OCI-LY7 (cell line): Measurements from ENCODE around the gene LYPD5. TPM values are rescaled to one million over a fixed set of nuclear protein-coding genes. Genes with fewer than 3 reads are reported as not detected.
A peak's percentile ranks its signal among the peaks of the same experiment; 100 is the strongest.

Source experiments
- BruUV-seq: library from RNA; stranded (reverse); fragments of 400-500 nt; replicated peaks from 2 replicates; lab custom pipeline; 2021; lab: Mats Ljungman, UMichigan
- CTCF ChIA-PET: fragments of 300-600 bp; sonication (Branson Sonifier 250); formaldehyde crosslinking; loops from one replicate; lab custom pipeline; 2022; ENCODE audit warnings: antibody characterized with exemption; ENCODE audit not compliant: unreplicated experiment; lab: Charles Lee
- POLR2A ChIA-PET: fragments of 300-600 bp; sonication (Branson Sonifier 250); formaldehyde crosslinking; loops from one replicate; lab custom pipeline; 2022; ENCODE audit warnings: antibody characterized with exemption; lab: Charles Lee
- DNase-seq: peaks from one replicate; pipeline ENCODE4 v3.0.0-alpha.2; 2015; ENCODE audit warnings: low spot score
- H2AFZ ChIP-seq: fragments of 200-600 bp; sonication (generic), shearing (Covaris generic); 2 replicates; pipeline ENCODE4 v1.6.1; 2014; ENCODE audit warnings: mild to moderate bottlenecking, antibody characterized with exemption, low read length, moderate library complexity
- H3K27ac ChIP-seq: fragments of 200-600 bp; sonication (generic); 2 replicates; pipeline ENCODE4 v1.5.1; 2014; ENCODE audit warnings: mixed run types, low read depth, mild to moderate bottlenecking, moderate library complexity, low read length, inconsistent platforms; ENCODE audit not compliant: poor library complexity, severe bottlenecking
- H3K36me3 ChIP-seq: fragments of 200-600 bp; sonication (generic); 2 replicates; pipeline ENCODE4 v1.6.1; 2014; ENCODE audit warnings: mild to moderate bottlenecking, antibody characterized with exemption, low read length, moderate library complexity, mixed read lengths; ENCODE audit not compliant: insufficient read depth
- H3K4me1 ChIP-seq: fragments of 200-600 bp; sonication (generic); 2 replicates; pipeline ENCODE4 v1.5.1; 2014; ENCODE audit warnings: mild to moderate bottlenecking, low read length; ENCODE audit not compliant: insufficient read depth, poor library complexity, severe bottlenecking
- H3K4me2 ChIP-seq: fragments of 200-600 bp; sonication (generic); 2 replicates; pipeline ENCODE4 v1.6.1; 2014; ENCODE audit warnings: mild to moderate bottlenecking, low read length
- H3K4me3 ChIP-seq: fragments of 200-600 bp; sonication (generic); 2 replicates; pipeline ENCODE4 v1.5.1; 2014; ENCODE audit warnings: mild to moderate bottlenecking, low read depth, low read length; ENCODE audit not compliant: poor library complexity, severe bottlenecking
- H3K79me2 ChIP-seq: fragments of 200-600 bp; sonication (generic); 2 replicates; pipeline ENCODE4 v1.6.1; 2016; ENCODE audit warnings: low read depth, mild to moderate bottlenecking, low read length, moderate library complexity, mixed read lengths; ENCODE audit not compliant: insufficient read depth
- H3K9me2 ChIP-seq: fragments of 200-600 bp; sonication (generic); 2 replicates; pipeline ENCODE4 v1.6.1; 2016; ENCODE audit warnings: mild to moderate bottlenecking, low read length, mixed read lengths; ENCODE audit not compliant: insufficient read depth
- H3K9me3 ChIP-seq: fragments of 200-600 bp; sonication (generic); 2 replicates; pipeline ENCODE4 v1.6.1; 2014; ENCODE audit warnings: mild to moderate bottlenecking, mixed run types, low read length, mixed read lengths
- H4K20me1 ChIP-seq: fragments of 200-600 bp; sonication (generic); 2 replicates; pipeline ENCODE4 v1.6.1; 2014; ENCODE audit warnings: mild to moderate bottlenecking, antibody characterized with exemption, low read length, moderate library complexity, mixed read lengths; ENCODE audit not compliant: insufficient read depth
- CTCF ChIP-seq: fragments of 200-600 bp; sonication (generic); conservative IDR thresholded peaks from 2 replicates; pipeline ENCODE4 v1.5.1; 2014; ENCODE audit warnings: mild to moderate bottlenecking, antibody characterized with exemption, low read length, moderate library complexity, mixed read lengths
- EZH2phosphoT487 ChIP-seq: fragments of 200-600 bp; sonication (generic); IDR thresholded peaks from 2 replicates; pipeline ENCODE4 v1.6.1; 2018; ENCODE audit warnings: low read depth, borderline replicate concordance, mild to moderate bottlenecking, mixed run types, antibody characterized with exemption, low read length, moderate library complexity, mixed read lengths
- intact Hi-C: fragments of 100-400 bp; cut with micrococcal nuclease; formaldehyde crosslinking; loops from one replicate; pipeline ENCODE4 v1.10.0; 2022; ENCODE audit not compliant: unreplicated experiment
- total RNA-seq, 2 experiments: library from RNA; depleted of rRNA in 1 of 2; stranded (reverse); fragments of >200 nt in 1 of 2; shearing (Covaris generic) in 1 of 2; gene quantifications; 2 replicates each; pipeline ENCODE4 v1.2.3, GENCODE V29; 2014 to 2022

LYPD5 gene
- total RNA-seq, 2 experiments from 2014 or later: not detected

GRCh38 chr19:43784981-43785808 is 17.1 kb downstream of the LYPD5 start:
- CTCF ChIA-PET: no interaction called here
- Histone ChIP-seq H3K4me1 (peaks cover 53% of the 10 kb centered on the region), H3K4me3 (peak overlapping the region; percentile 56), H3K36me3 (no peaks in the 10 kb centered on the region), H3K4me2 (peak overlapping the region; percentile 77), H2AFZ (peak overlapping the region; percentile 81; the same call in 1 of the 2 replicates), H3K9me2 (no peaks in the 10 kb centered on the region), H3K27ac (peak overlapping the region; percentile 98), H4K20me1 (no peaks in the 10 kb centered on the region), H3K79me2 (peaks cover 6% of the 10 kb centered on the region; the same call in 1 of the 2 replicates), H3K9me3 (no peaks in the 10 kb centered on the region)
- POLR2A ChIA-PET: interaction anchor here (1.6 kb wide), 1 partner anchor 30 kb away, joined by 4 read pairs; the partner anchor contains the start of gene SMG9
- DNase-seq: peak; percentile 86
- TF ChIP-seq EZH2phosphoT487: no peak
- TF ChIP-seq CTCF: peak; percentile 97
- intact Hi-C loops: loop anchor here (1.0 to 2.0 kb wide), 3 partner anchors 19 to 188 kb away; partner anchors contain the start of genes IRGQ and ZNF576
- no TSS peak for BruUV-seq

- H3K36me3 ChIP-seq: no peaks in the 10 kb centered on the region
- H3K4me2 ChIP-seq: peak overlapping the region; percentile 77
- no peaks in the 10 kb centered on the region for H3K9me2 ChIP-seq
- no peaks in the 10 kb centered on the region for H4K20me1 ChIP-seq
- peak overlapping the region; percentile 56 for H3K4me3 ChIP-seq
- TF ChIP-seq EZH2phosphoT487: no peak
- TF ChIP-seq CTCF: no peak
- ChIA-PET POLR2A (interaction anchor here (1.6 kb wide), 1 partner anchor 29 kb away, joined by 4 read pairs; the partner anchor contains the start of gene SMG9), CTCF (interaction anchor here (0.6 kb wide), 1 partner anchor 46 kb away, joined by 5 read pairs; no protein-coding TSS in a partner anchor)
- BruUV-seq: no TSS peak
- H2AFZ ChIP-seq: peak overlapping the region; percentile 68
- intact Hi-C loops: loop anchor here (1.0 to 2.0 kb wide), 2 partner anchors 18 to 188 kb away; partner anchors contain the start of genes IRGQ and ZNF576
- H3K9me3 ChIP-seq: no peaks in the 10 kb centered on the region
- peaks cover 14% of the 10 kb centered on the region for H3K79me2 ChIP-seq
- peaks cover 52% of the 10 kb centered on the region for H3K4me1 ChIP-seq
- peak overlapping the region; percentile 98 for H3K27ac ChIP-seq
- DNase-seq: peak; percentile 89
Measured at GRCh38 chr19:43784241-43784980, 17.8 kb downstream of the LYPD5 start.
